ENCODE measurements around the gene JCHAIN. TPM values are rescaled to one million over a fixed set of nuclear protein-coding genes. Genes with fewer than 3 reads are reported as not detected.

Gene JCHAIN
- total and polyA plus RNA-seq, 2 of the 13 experiments (the other 11 are each of a cell fraction or from before 2014, with no cell fraction given), result not detected

- TF ChIP-seq BHLHE40 (IDR thresholded peaks at IDR 0.05; ENCODE audit: low read length), result no peak
- no peak for TF ChIP-seq CREB1 (IDR thresholded peaks at IDR 0.05)
- TF ChIP-seq CREB1 (CRISPR knock-in tag; IDR thresholded peaks at IDR 0.05), result no peak
- TF ChIP-seq ZNF143 (CRISPR knock-in tag; IDR thresholded peaks at IDR 0.05), result no peak
- no peak for TF ChIP-seq DMTF1 (CRISPR knock-in tag; IDR thresholded peaks at IDR 0.05)
- TF ChIP-seq FOXP1 (IDR thresholded peaks at IDR 0.05), result no peak
- no peak for TF ChIP-seq FOXP1 (CRISPR knock-in tag; IDR thresholded peaks at IDR 0.05)
- TF ChIP-seq ZNF468 (CRISPR knock-in tag; IDR thresholded peaks at IDR 0.05), result no peak
- no peak for TF ChIP-seq ZSCAN20 (CRISPR knock-in tag; IDR thresholded peaks at IDR 0.05; ENCODE audit: borderline replicate concordance)
- no peak for TF ChIP-seq SRSF4 (IDR thresholded peaks at IDR 0.05; ENCODE audit: low read depth, low read length, poor library complexity, severe bottlenecking)
- no peak for TF ChIP-seq ZNF17 (CRISPR knock-in tag; IDR thresholded peaks at IDR 0.05)
- TF ChIP-seq ZNF138 (CRISPR knock-in tag; IDR thresholded peaks at IDR 0.05; ENCODE audit: low read depth), result no peak
- no peak for TF ChIP-seq ZBTB1 (CRISPR knock-in tag; IDR thresholded peaks at IDR 0.05; ENCODE audit: borderline replicate concordance)
- TF ChIP-seq ZNF503 (CRISPR knock-in tag; IDR thresholded peaks at IDR 0.05), result no peak
- no peak for TF ChIP-seq THAP9 (CRISPR knock-in tag; IDR thresholded peaks at IDR 0.05; ENCODE audit: borderline replicate concordance)
- no peak for TF ChIP-seq HNRNPH1 (optimal IDR thresholded peaks at IDR 0.05; ENCODE audit: low read depth, low read length)
- TF ChIP-seq ELF1 (CRISPR knock-in tag; IDR thresholded peaks at IDR 0.05), result peak; percentile 71
- peak; percentile 54; the same call in 1 of the 2 replicates for TF ChIP-seq POLR2G (IDR thresholded peaks at IDR 0.05; ENCODE audit: low read depth, low read length)
- no peak for TF ChIP-seq DZIP1 (CRISPR knock-in tag; IDR thresholded peaks at IDR 0.05)
- TF ChIP-seq BATF2 (CRISPR knock-in tag; IDR thresholded peaks at IDR 0.05), result no peak
Observed at GRCh38 chr4:70704215-70704930, 38.1 kb upstream of the JCHAIN start (continued).
